Measurements from ENCODE around the gene NSL1. TPM values are rescaled to one million over a fixed set of nuclear protein-coding genes. Genes with fewer than 3 reads are reported as not detected.
"Not testable (repeated sequence)": the region's sequence is repeated elsewhere in the genome, so short reads cannot be mapped to it uniquely, and the experiment has no call there.

Gene NSL1
- total and polyA plus RNA-seq, 8 donors: 5.4 to 16.2 (median 9.3) TPM

GRCh38 chr1:212712451-212713303 lies 78.9 kb downstream of the NSL1 start:
- ATAC-seq: no peak
- no peak for TF ChIP-seq CTCF (IDR thresholded peaks at IDR 0.05)
- H3K27ac ChIP-seq: no peak overlapping the region
- WGBS, 2 donors: 78 to 87% methylated on average over 4 of the region's 4 CpGs
- no peak for DNase-seq
- H3K4me1 ChIP-seq: no peaks in the 10 kb centered on the region
- H3K9me3 ChIP-seq: no peaks in the 10 kb centered on the region
- FAIRE-seq: no peak
- no peak overlapping the region for H3K4me3 ChIP-seq
- intact Hi-C loops (cut with DNase I): no loop called here
- H3K36me3 ChIP-seq: no peaks in the 10 kb centered on the region
- H3K27me3 ChIP-seq: no peaks in the 10 kb centered on the region

- ATAC-seq; H3K27me3 ChIP-seq; DNase-seq; H3K27ac ChIP-seq; H3K36me3 ChIP-seq; H3K4me1 ChIP-seq; H3K4me3 ChIP-seq; intact Hi-C loops (cut with DNase I); FAIRE-seq; H3K9me3 ChIP-seq: not testable (repeated sequence)
- WGBS, 2 donors: 86 to 95% methylated on average over 8 of the region's 8 CpGs
Measured at GRCh38 chr1:212711974-212712373, 79.6 kb downstream of the NSL1 start.

GRCh38 chr1:212710566-212710965 lies 81.0 kb downstream of the NSL1 start:
- WGBS, 2 donors: 74 to 77% methylated on average over 6 of the region's 6 CpGs
- no peaks in the 10 kb centered on the region for H3K9me3 ChIP-seq
- FAIRE-seq (no peak), DNase-seq (no peak), ATAC-seq (no peak)
- no peak for TF ChIP-seq CTCF (IDR thresholded peaks at IDR 0.05)
- H3K27me3 ChIP-seq: no peaks in the 10 kb centered on the region
- H3K36me3 ChIP-seq: no peaks in the 10 kb centered on the region
- no peaks in the 10 kb centered on the region for H3K4me1 ChIP-seq
- H3K4me3 ChIP-seq: no peak overlapping the region
- intact Hi-C loops (cut with DNase I): no loop called here
- H3K27ac ChIP-seq: no peak overlapping the region

GRCh38 chr1:212703991-212704564 lies 87.5 kb downstream of the NSL1 start:
- WGBS, 2 donors: 69 to 82% methylated on average over 9 of the region's 9 CpGs
- Histone ChIP-seq H3K27me3 (no peaks in the 10 kb centered on the region), H3K4me1 (peaks cover 6 to 13% (median 7%) of the 10 kb centered on the region in 3 donors), H3K27ac (no peak overlapping the region), H3K4me3 (no peak overlapping the region), H3K9me3 (no peaks in the 10 kb centered on the region), H3K36me3 (no peaks in the 10 kb centered on the region)
- TF ChIP-seq CTCF (IDR thresholded peaks at IDR 0.05): no peak
- no peak for ATAC-seq
- no peak for FAIRE-seq
- intact Hi-C loops (cut with DNase I): no loop called here
- DNase-seq: no peak

GRCh38 chr1:212702672-212703071 lies 88.9 kb downstream of the NSL1 start:
- H3K4me1 ChIP-seq: peaks cover 11 to 20% (median 14%) of the 10 kb centered on the region in 3 donors
- no peaks in the 10 kb centered on the region for H3K36me3 ChIP-seq
- no peak for FAIRE-seq
- no peak for TF ChIP-seq CTCF (IDR thresholded peaks at IDR 0.05)
- no peak for ATAC-seq
- H3K27ac ChIP-seq: no peak overlapping the region
- no peak overlapping the region for H3K4me3 ChIP-seq
- no peak for DNase-seq
- H3K27me3 ChIP-seq: peaks cover 0 to 5% (median 0%) of the 10 kb centered on the region in 4 donors
- 33 to 41% methylated on average over 1 of the region's 1 CpG for WGBS, 2 donors
- H3K9me3 ChIP-seq: no peaks in the 10 kb centered on the region
- intact Hi-C loops (cut with DNase I): no loop called here
